Measurements from ENCODE around the gene GABRG3. TPM values are rescaled to one million over a fixed set of nuclear protein-coding genes. Genes with fewer than 3 reads are reported as not detected.

The GABRG3 gene
- total RNA-seq, 1 experiment from 2014 or later, result 0.15 TPM

GRCh38 chr15:27583651-27584050 lies 612.7 kb downstream of the GABRG3 start:
- Histone ChIP-seq H4K5ac (ENCODE audit: insufficient read length, low read depth, low read length) (no peak overlapping the region), H3K18ac (ENCODE audit: insufficient read length, low read depth, low read length) (no peak overlapping the region), H3K27me3 (ENCODE audit: insufficient read depth, low read length) (no peaks in the 10 kb centered on the region), H3T11ph (ENCODE audit: low read length) (no peak overlapping the region), H3K4me2 (ENCODE audit: insufficient read depth, insufficient read length, low read length) (no peak overlapping the region), H2BK12ac (ENCODE audit: insufficient read length, low read depth, low read length) (no peak overlapping the region), H2BK120ac (ENCODE audit: low read depth, low read length, poor library complexity, severe bottlenecking) (no peak overlapping the region), H2BK15ac (ENCODE audit: low read depth, low read length) (no peak overlapping the region), H2AFZ (ENCODE audit: low read length) (no peak overlapping the region), H3K79me1 (ENCODE audit: insufficient read depth, low read depth, low read length, poor library complexity, severe bottlenecking) (no peaks in the 10 kb centered on the region), H2AK5ac (ENCODE audit: insufficient read length, low read length) (no peak overlapping the region), H4K8ac (replicated peaks; ENCODE audit: insufficient read length, low read depth, low read length) (no peak overlapping the region), H3K4me1 (ENCODE audit: insufficient read depth, low read length) (no peaks in the 10 kb centered on the region), H2BK20ac (ENCODE audit: low read depth, low read length, poor library complexity, severe bottlenecking) (no peak overlapping the region), H3K9me3 (ENCODE audit: control insufficient read depth, low read depth, low read length) (no peaks in the 10 kb centered on the region), H2BK5ac (ENCODE audit: insufficient read length, low read length) (no peak overlapping the region), H3K14ac (ENCODE audit: insufficient read depth, low read length) (no peak overlapping the region), H3K4ac (ENCODE audit: low read depth, low read length) (no peak overlapping the region), H3K9ac (ENCODE audit: extremely low read depth, insufficient read length, low read length) (no peak overlapping the region), H3K56ac (ENCODE audit: insufficient read length, low read depth, low read length) (no peak overlapping the region), H3K27ac (ENCODE audit: insufficient read length, low read depth, low read length) (no peak overlapping the region), H4K91ac (ENCODE audit: insufficient read length, low read depth, low read length) (no peak overlapping the region), H3K23ac (ENCODE audit: insufficient read length, low read depth, low read length) (no peak overlapping the region), H3K79me2 (ENCODE audit: insufficient read depth, low read length) (no peaks in the 10 kb centered on the region), H4K20me1 (ENCODE audit: control insufficient read depth, insufficient read depth, insufficient read length) (no peaks in the 10 kb centered on the region), H3K23me2 (ENCODE audit: insufficient read length, low read depth, low read length, poor library complexity, severe bottlenecking) (no peaks in the 10 kb centered on the region)
- H3K4me3 Mint-ChIP-seq, result no peak overlapping the region
- no peak for DNase-seq
- peaks cover 8% of the 10 kb centered on the region in 2 experiments for H3K4me1 Mint-ChIP-seq
- H3K36me3 Mint-ChIP-seq (ENCODE audit: insufficient read depth in 1 of 3, low read depth in 3 of 3), result no peaks in the 10 kb centered on the region; a peak in 1 of 7 replicates
- no peak for TF ChIP-seq CTCF (conservative IDR thresholded peaks at IDR 0.05)
- H3K9me3 Mint-ChIP-seq, result no peaks in the 10 kb centered on the region; a peak in 1 of 5 replicates
- peaks cover 5% of the 10 kb centered on the region for H3K27me3 Mint-ChIP-seq (ENCODE audit: low read depth)
- no CpG with 5 or more reads among the region's 1 CpG for WGBS (ENCODE audit: extremely low coverage, insufficient read length, low lambda C conversion rate)
- H3K27ac Mint-ChIP-seq, result no peak overlapping the region
